HFFc6 (cell line): ENCODE results near the gene RAB29. TPM values are rescaled to one million over a fixed set of nuclear protein-coding genes. Genes with fewer than 3 reads are reported as not detected.
"Not testable (repeated sequence)": the region's sequence is repeated elsewhere in the genome, so short reads cannot be mapped to it uniquely, and the experiment has no call there.

Experiments
- DNase-seq: peaks from one replicate; pipeline ENCODE4 v3.0.0-alpha.2; 2018
- H3K27ac Mint-ChIP-seq: 2 replicates; pipeline ENCODE4 v1.8.0; 2020; ENCODE audit warnings: mild to moderate bottlenecking, mixed read lengths
- H3K27me3 Mint-ChIP-seq: 2 replicates; pipeline ENCODE4 v1.8.0; 2021; ENCODE audit warnings: mild to moderate bottlenecking, moderate library complexity, mixed read lengths; ENCODE audit not compliant: insufficient read depth
- H3K36me3 Mint-ChIP-seq: 2 replicates; pipeline ENCODE4 v1.8.0; 2021; ENCODE audit warnings: low read depth, mixed read lengths
- H3K4me1 Mint-ChIP-seq: 2 replicates; pipeline ENCODE4 v1.8.0; 2020; ENCODE audit warnings: low read depth, mixed read lengths
- H3K4me3 Mint-ChIP-seq: 2 replicates; pipeline ENCODE4 v1.8.0; 2020; ENCODE audit warnings: mild to moderate bottlenecking, moderate library complexity, mixed read lengths
- H3K9me3 Mint-ChIP-seq: 2 replicates; pipeline ENCODE4 v1.8.0; 2020; ENCODE audit warnings: mild to moderate bottlenecking, mixed read lengths
- total RNA-seq, 6 experiments: library from RNA; stranded (reverse); fragmentation: NEBNext Ultra II Directional; extraction: Animal tissue kit (Norgen Biotek cat#: 25700); gene quantifications; 2 replicates in 1 of 6; 3 replicates in 5 of 6; pipeline ENCODE4 v1.2.3, GENCODE V29; 2021
- TF ChIP-seq, protein P1 (sequence below): fragments of 200-600 bp; sonication (generic); IDR thresholded peaks from 2 replicates; pipeline ENCODE4 v1.5.0; 2021; ENCODE audit warnings: antibody characterized with exemption, mild to moderate bottlenecking

RAB29 gene
- total RNA-seq, 6 experiments from 2014 or later: 10.6 to 13.0 (median 11.5) TPM

DNA sequence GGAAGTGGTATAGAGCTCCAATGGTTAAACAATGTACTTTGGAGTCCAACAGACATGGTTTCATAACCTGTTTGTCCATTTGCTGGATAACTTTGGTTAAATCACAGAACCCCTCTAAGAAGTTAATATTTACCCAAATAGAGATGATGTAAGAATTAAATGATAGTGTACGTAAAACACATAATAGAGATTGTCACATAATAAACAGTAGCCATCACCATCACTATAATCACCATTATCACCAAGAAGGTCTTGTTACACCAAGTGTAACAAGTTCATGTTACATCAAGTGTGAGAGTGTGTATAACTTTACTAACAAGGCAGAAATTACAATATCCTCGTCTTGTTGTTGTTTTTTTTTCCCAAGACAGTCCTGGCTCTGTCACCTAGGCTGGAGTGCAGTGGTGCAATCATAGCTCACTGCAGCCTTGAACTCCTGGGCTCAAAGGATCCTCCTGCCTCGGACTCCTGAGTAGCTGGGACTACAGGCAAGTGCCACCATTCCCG is 48.6 kb downstream of the RAB29 start:
- TF ChIP-seq, protein P1, sequence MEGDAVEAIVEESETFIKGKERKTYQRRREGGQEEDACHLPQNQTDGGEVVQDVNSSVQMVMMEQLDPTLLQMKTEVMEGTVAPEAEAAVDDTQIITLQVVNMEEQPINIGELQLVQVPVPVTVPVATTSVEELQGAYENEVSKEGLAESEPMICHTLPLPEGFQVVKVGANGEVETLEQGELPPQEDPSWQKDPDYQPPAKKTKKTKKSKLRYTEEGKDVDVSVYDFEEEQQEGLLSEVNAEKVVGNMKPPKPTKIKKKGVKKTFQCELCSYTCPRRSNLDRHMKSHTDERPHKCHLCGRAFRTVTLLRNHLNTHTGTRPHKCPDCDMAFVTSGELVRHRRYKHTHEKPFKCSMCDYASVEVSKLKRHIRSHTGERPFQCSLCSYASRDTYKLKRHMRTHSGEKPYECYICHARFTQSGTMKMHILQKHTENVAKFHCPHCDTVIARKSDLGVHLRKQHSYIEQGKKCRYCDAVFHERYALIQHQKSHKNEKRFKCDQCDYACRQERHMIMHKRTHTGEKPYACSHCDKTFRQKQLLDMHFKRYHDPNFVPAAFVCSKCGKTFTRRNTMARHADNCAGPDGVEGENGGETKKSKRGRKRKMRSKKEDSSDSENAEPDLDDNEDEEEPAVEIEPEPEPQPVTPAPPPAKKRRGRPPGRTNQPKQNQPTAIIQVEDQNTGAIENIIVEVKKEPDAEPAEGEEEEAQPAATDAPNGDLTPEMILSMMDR: no peak
- Mint-ChIP-seq H3K27me3 (peaks cover 2% of the 10 kb centered on the region; the same call in 1 of the 2 replicates), H3K4me1 (peaks cover 12% of the 10 kb centered on the region), H3K4me3 (no peak overlapping the region), H3K9me3 (no peaks in the 10 kb centered on the region), H3K27ac (no peak overlapping the region), H3K36me3 (peaks cover 14% of the 10 kb centered on the region)
- DNase-seq: no peak

DNA sequence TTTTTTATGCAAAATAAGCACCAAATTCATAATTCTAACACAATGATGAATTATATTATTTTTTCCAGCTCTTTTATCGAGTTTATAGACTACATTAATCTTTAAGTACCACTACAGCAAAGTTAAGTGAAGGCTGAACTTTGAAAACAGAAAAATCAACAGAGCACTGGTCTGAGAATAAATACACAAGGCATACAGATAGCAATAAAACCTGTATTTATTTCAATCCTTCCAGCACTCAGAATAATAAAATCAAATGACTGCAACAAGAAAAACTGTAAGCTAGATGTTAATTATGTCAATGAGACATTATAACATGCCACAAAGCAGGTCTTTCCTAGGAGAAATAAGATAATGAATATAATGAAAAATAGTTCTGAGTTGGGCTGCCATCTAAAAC is 49.8 kb downstream of the RAB29 start:
- no peak overlapping the region for H3K4me3 Mint-ChIP-seq
- TF ChIP-seq, protein P1: no peak
- peaks cover 4% of the 10 kb centered on the region for H3K4me1 Mint-ChIP-seq
- H3K36me3 Mint-ChIP-seq: peaks cover 14% of the 10 kb centered on the region
- no peak for DNase-seq
- H3K27ac Mint-ChIP-seq: no peak overlapping the region
- H3K27me3 Mint-ChIP-seq: peaks cover 2% of the 10 kb centered on the region; the same call in 1 of the 2 replicates
- no peaks in the 10 kb centered on the region for H3K9me3 Mint-ChIP-seq

DNA sequence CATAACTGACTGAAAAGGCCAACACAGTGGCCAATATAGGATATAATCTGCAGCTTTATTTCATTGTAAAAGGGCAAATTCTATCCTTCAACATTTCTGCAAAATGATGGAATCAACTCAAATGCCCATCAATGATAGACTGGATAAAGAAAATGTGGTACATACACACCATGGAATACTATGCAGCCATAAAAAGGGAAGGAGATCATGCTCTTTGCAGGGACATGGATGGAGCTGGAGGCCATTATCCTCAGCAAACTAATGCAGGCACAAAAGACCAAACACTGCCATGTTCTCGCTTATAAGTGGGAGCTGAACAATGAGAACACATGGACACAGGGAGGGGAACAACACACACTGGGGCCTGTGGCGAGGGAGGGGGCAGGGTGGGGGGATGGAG is 54.5 kb downstream of the RAB29 start:
- H3K27ac Mint-ChIP-seq, H3K4me1 Mint-ChIP-seq, H3K4me3 Mint-ChIP-seq, DNase-seq, H3K9me3 Mint-ChIP-seq, H3K27me3 Mint-ChIP-seq: not testable (repeated sequence)
- peaks cover 39% of the 10 kb centered on the region for H3K36me3 Mint-ChIP-seq

DNA sequence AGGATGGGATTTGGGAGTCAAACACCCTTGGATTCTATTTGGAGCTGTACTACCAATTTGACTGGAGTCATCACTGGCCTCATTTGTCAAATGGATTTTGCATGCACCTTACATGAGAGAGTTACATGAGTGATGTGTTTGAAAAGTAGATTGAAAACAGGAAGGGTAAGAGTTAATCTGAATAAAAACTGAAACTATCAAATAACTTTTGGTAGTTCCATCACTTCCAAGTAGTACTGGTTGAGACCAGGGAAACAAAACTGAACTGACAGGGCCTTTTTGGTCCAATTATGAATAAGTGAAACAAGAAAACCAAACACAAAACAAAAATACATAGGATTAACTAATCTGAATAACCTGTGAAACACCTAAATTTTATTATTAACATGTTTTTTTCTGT is 55.5 kb downstream of the RAB29 start:
- Mint-ChIP-seq H3K27ac (no peak overlapping the region), H3K4me3 (no peak overlapping the region), H3K9me3 (no peaks in the 10 kb centered on the region), H3K36me3 (peaks cover 48% of the 10 kb centered on the region), H3K4me1 (peaks cover 10% of the 10 kb centered on the region; the same call in 1 of the 2 replicates), H3K27me3 (no peaks in the 10 kb centered on the region; the same call in 1 of the 2 replicates)
- DNase-seq: no peak
- TF ChIP-seq, protein P1: no peak

DNA sequence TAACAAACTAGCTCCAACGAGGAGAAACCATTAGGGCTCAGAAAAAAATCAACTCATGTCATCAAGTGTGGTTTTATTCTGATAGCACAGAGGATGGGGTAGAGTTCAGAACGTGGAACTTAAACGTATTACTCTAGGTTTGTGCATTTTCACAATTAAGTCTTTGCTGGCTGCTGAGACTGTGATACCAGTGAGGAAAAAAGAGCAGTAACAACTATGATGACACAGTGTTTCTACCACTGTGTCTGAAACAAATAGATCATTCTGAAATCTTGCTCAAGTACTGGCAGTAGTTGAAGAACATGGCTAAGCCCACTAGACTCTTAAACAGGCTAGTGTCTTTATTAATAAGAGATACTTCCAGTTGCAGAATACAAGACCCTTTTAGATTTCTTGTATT is 56.3 kb downstream of the RAB29 start:
- TF ChIP-seq, protein P1: no peak
- Mint-ChIP-seq H3K4me3 (no peak overlapping the region), H3K36me3 (peaks cover 50% of the 10 kb centered on the region), H3K9me3 (no peaks in the 10 kb centered on the region), H3K27ac (no peak overlapping the region), H3K27me3 (no peaks in the 10 kb centered on the region; the same call in 1 of the 2 replicates), H3K4me1 (peaks cover 18% of the 10 kb centered on the region)
- DNase-seq: no peak

Other genes starting within 250 kb of the RAB29 start
- 10 to 100 TPM; 32.9 to 37.6 (median 35.6) TPM for gene ELK4, start 143.5 kb downstream of the RAB29 start, total RNA-seq
- 1 to 10 TPM; 1.1 to 2.4 (median 1.4) TPM for gene SLC45A3, start 95.0 kb downstream of the RAB29 start, total RNA-seq
- 100 to 1,000 TPM; 187 to 259 (median 222) TPM for gene NUCKS1, start 25.3 kb downstream of the RAB29 start, total RNA-seq
- gene SLC41A1, start 37.7 kb upstream of the RAB29 start, total RNA-seq: 10 to 100 TPM; 31.6 to 39.8 (median 35.5) TPM
- gene PM20D1, start 74.7 kb upstream of the RAB29 start, total RNA-seq: not detected
- not detected for gene SLC26A9, start 168.0 kb upstream of the RAB29 start, total RNA-seq
- gene RAB7B, start 227.9 kb upstream of the RAB29 start, total RNA-seq: 1 to 10 TPM; 2.6 to 6.6 (median 5.3) TPM
- not detected for gene CTSE, start 248.4 kb upstream of the RAB29 start, total RNA-seq